ENCODE results near the gene SLC9A7.

SLC9A7 gene

GRCh38 chrX:46695491-46695890 is 63.4 kb downstream of the SLC9A7 start:
- no peaks in the 10 kb centered on the region for H3K9me3 ChIP-seq (ENCODE audit: insufficient read depth, low read depth, low read length)
- H3K9ac ChIP-seq (ENCODE audit: low read depth, low read length, poor library complexity, severe bottlenecking): no peak overlapping the region
- no peaks in the 10 kb centered on the region for H4K20me1 ChIP-seq (ENCODE audit: insufficient read depth, low read length, poor library complexity, severe bottlenecking)
- H3K36me3 ChIP-seq (ENCODE audit: insufficient read depth, low read length): no peaks in the 10 kb centered on the region
- H3K27me3 ChIP-seq (ENCODE audit: insufficient read depth, low read length, poor library complexity, severe bottlenecking): no peaks in the 10 kb centered on the region
- TF ChIP-seq CTCF (conservative IDR thresholded peaks at IDR 0.05; ENCODE audit: low read length): no peak
- TF ChIP-seq EZH2phosphoT487 (IDR thresholded peaks at IDR 0.05; ENCODE audit: borderline replicate concordance): no peak
- no peak overlapping the region for H3K4me2 ChIP-seq (ENCODE audit: low read depth, low read length, poor library complexity, severe bottlenecking)
- no peaks in the 10 kb centered on the region for H3F3A ChIP-seq (ENCODE audit: low read depth)
- H3K4me1 ChIP-seq (ENCODE audit: insufficient read depth, low read length, poor library complexity, severe bottlenecking): no peaks in the 10 kb centered on the region
- H3K4me3 ChIP-seq (ENCODE audit: low read length, poor library complexity, severe bottlenecking): no peak overlapping the region
- no peak overlapping the region for H2AFZ ChIP-seq (ENCODE audit: low read length)
- no peaks in the 10 kb centered on the region for H3K9me2 ChIP-seq (replicated peaks; ENCODE audit: low read depth, low read length)
- H3K79me2 ChIP-seq (ENCODE audit: insufficient read depth, low read length): no peaks in the 10 kb centered on the region

GRCh38 chrX:46694549-46694948 is 64.4 kb downstream of the SLC9A7 start:
- Histone ChIP-seq H3K4me1 (ENCODE audit: insufficient read depth, low read length, poor library complexity, severe bottlenecking) (no peaks in the 10 kb centered on the region), H3K4me2 (ENCODE audit: low read depth, low read length, poor library complexity, severe bottlenecking) (no peak overlapping the region), H3K9ac (ENCODE audit: low read depth, low read length, poor library complexity, severe bottlenecking) (no peak overlapping the region), H3F3A (ENCODE audit: low read depth) (no peaks in the 10 kb centered on the region), H3K36me3 (ENCODE audit: insufficient read depth, low read length) (no peaks in the 10 kb centered on the region), H3K79me2 (ENCODE audit: insufficient read depth, low read length) (no peaks in the 10 kb centered on the region), H4K20me1 (ENCODE audit: insufficient read depth, low read length, poor library complexity, severe bottlenecking) (no peaks in the 10 kb centered on the region), H3K9me3 (ENCODE audit: insufficient read depth, low read depth, low read length) (no peaks in the 10 kb centered on the region), H2AFZ (ENCODE audit: low read length) (no peak overlapping the region), H3K4me3 (ENCODE audit: low read length, poor library complexity, severe bottlenecking) (no peak overlapping the region), H3K9me2 (replicated peaks; ENCODE audit: low read depth, low read length) (no peaks in the 10 kb centered on the region), H3K27me3 (ENCODE audit: insufficient read depth, low read length, poor library complexity, severe bottlenecking) (no peaks in the 10 kb centered on the region)
- TF ChIP-seq EZH2phosphoT487 (IDR thresholded peaks at IDR 0.05; ENCODE audit: borderline replicate concordance): no peak
- TF ChIP-seq CTCF (conservative IDR thresholded peaks at IDR 0.05; ENCODE audit: low read length): no peak

GRCh38 chrX:46693149-46693548 is 65.8 kb downstream of the SLC9A7 start:
- Histone ChIP-seq H4K20me1 (ENCODE audit: insufficient read depth, low read length, poor library complexity, severe bottlenecking) (no peaks in the 10 kb centered on the region), H3K27me3 (ENCODE audit: insufficient read depth, low read length, poor library complexity, severe bottlenecking) (no peaks in the 10 kb centered on the region), H3K4me2 (ENCODE audit: low read depth, low read length, poor library complexity, severe bottlenecking) (no peak overlapping the region), H3K9ac (ENCODE audit: low read depth, low read length, poor library complexity, severe bottlenecking) (no peak overlapping the region), H3K4me3 (ENCODE audit: low read length, poor library complexity, severe bottlenecking) (no peak overlapping the region), H3K9me3 (ENCODE audit: insufficient read depth, low read depth, low read length) (no peaks in the 10 kb centered on the region), H3K4me1 (ENCODE audit: insufficient read depth, low read length, poor library complexity, severe bottlenecking) (no peaks in the 10 kb centered on the region), H3F3A (ENCODE audit: low read depth) (no peaks in the 10 kb centered on the region), H3K36me3 (ENCODE audit: insufficient read depth, low read length) (no peaks in the 10 kb centered on the region), H3K79me2 (ENCODE audit: insufficient read depth, low read length) (no peaks in the 10 kb centered on the region), H2AFZ (ENCODE audit: low read length) (no peak overlapping the region), H3K9me2 (replicated peaks; ENCODE audit: low read depth, low read length) (no peaks in the 10 kb centered on the region)
- TF ChIP-seq CTCF (conservative IDR thresholded peaks at IDR 0.05; ENCODE audit: low read length): no peak
- TF ChIP-seq EZH2phosphoT487 (IDR thresholded peaks at IDR 0.05; ENCODE audit: borderline replicate concordance): no peak

Measured in Loucy (cell line).